Panc1 (cell line): Measurements from ENCODE around the gene ADGRG3. TPM values are rescaled to one million over a fixed set of nuclear protein-coding genes. Genes with fewer than 3 reads are reported as not detected.

ENCODE experiments used
- ATAC-seq: fragments of 200-7000 bp; cut with Tn5 transposase; 2 replicates; pipeline ENCODE4 v1.9.1; 2020; ENCODE audit warnings: mild to moderate bottlenecking, moderate library complexity
- BruUV-seq: library from RNA; stranded (reverse); fragments of 400-500 nt; replicated peaks from 2 replicates; lab custom pipeline; 2021; lab: Mats Ljungman, UMichigan
- CTCF ChIA-PET: fragments of 300-600 bp; sonication (Branson Sonifier 250); formaldehyde crosslinking; loops from one replicate; lab custom pipeline; 2022; ENCODE audit warnings: antibody characterized with exemption; lab: Charles Lee
- POLR2A ChIA-PET: fragments of 300-600 bp; sonication (Branson Sonifier 250); formaldehyde crosslinking; loops from one replicate; lab custom pipeline; 2022; ENCODE audit warnings: antibody characterized with exemption; lab: Charles Lee
- DNase-seq: peaks from one replicate; pipeline ENCODE4 v3.0.0-alpha.2; 2010; ENCODE audit warnings: low read depth, low spot score
- H3K27ac ChIP-seq: 2 replicates; pipeline ENCODE4 v1.5.1; 2011; ENCODE audit warnings: mild to moderate bottlenecking, low read length, inconsistent platforms
- H3K27me3 ChIP-seq: fragments of 200-500 bp; sonication (Bioruptor generic); 2 replicates; pipeline ENCODE4 v1.6.0; 2014; ENCODE audit warnings: low read length, inconsistent platforms; ENCODE audit not compliant: control insufficient read depth, insufficient read depth
- H3K36me3 ChIP-seq: fragments of 200-500 bp; sonication (Bioruptor generic); 2 replicates; pipeline ENCODE4 v1.5.1; 2014; ENCODE audit warnings: inconsistent platforms, mild to moderate bottlenecking, low read length, moderate library complexity; ENCODE audit not compliant: control insufficient read depth, insufficient read depth
- H3K4me1 ChIP-seq: 2 replicates; pipeline ENCODE4 v1.5.1; 2011; ENCODE audit warnings: inconsistent platforms, mild to moderate bottlenecking, low read length, moderate library complexity; ENCODE audit not compliant: control insufficient read depth, insufficient read depth
- H3K4me3 ChIP-seq, 2 experiments: 2 replicates each; pipeline ENCODE4 v1.5.1; 2011 to 2012; ENCODE audit warnings: low read depth in 2 of 2, low read length in 2 of 2, mild to moderate bottlenecking in 2 of 2, inconsistent platforms in 1 of 2, moderate library complexity in 1 of 2
- H3K9me3 ChIP-seq: fragments of 200-500 bp; sonication (Bioruptor generic); 2 replicates; pipeline ENCODE4 v1.5.1; 2014; ENCODE audit warnings: low read depth, mild to moderate bottlenecking, inconsistent platforms, low read length, moderate library complexity; ENCODE audit not compliant: control insufficient read depth, insufficient read depth
- POLR2AphosphoS5 ChIP-seq: IDR thresholded peaks from 2 replicates; pipeline ENCODE4 v1.6.1; 2012; ENCODE audit warnings: mild to moderate bottlenecking, low read depth, low read length, moderate library complexity
- SIN3A ChIP-seq: IDR thresholded peaks from 2 replicates; pipeline ENCODE4 v1.6.1; 2012; ENCODE audit warnings: low read depth, mild to moderate bottlenecking, low read length, moderate library complexity, borderline replicate concordance; ENCODE audit not compliant: insufficient read depth
- TCF7L2 ChIP-seq: IDR thresholded peaks from 2 replicates; pipeline ENCODE4 v1.6.1; 2011; ENCODE audit warnings: mild to moderate bottlenecking, low read depth, low read length, inconsistent platforms
- in situ Hi-C: cut with HindIII; loops from 2 replicates; pipeline ENCODE4 v1.10.0; 2016; ENCODE audit warnings: low sequenced_read_pairs, low pct_unique_long_range_greater_than_20kb
- intact Hi-C: fragments of 100-400 bp; cut with micrococcal nuclease; formaldehyde crosslinking; loops from one replicate; pipeline ENCODE4 v1.10.0; 2022; ENCODE audit not compliant: unreplicated experiment
- total RNA-seq: library from RNA; stranded (reverse); gene quantifications from one replicate; pipeline ENCODE4 v1.2.1, GENCODE V29; 2021; ENCODE audit not compliant: unreplicated experiment
- TF ChIP-seq, protein P1 (sequence below), 2 experiments: IDR thresholded peaks; 2 replicates each; pipeline ENCODE4 v1.6.1; 2011 to 2012; ENCODE audit warnings: low read depth in 2 of 2, control low read depth in 1 of 2, low read length in 1 of 2, mild to moderate bottlenecking in 1 of 2, moderate library complexity in 1 of 2; ENCODE audit not compliant: insufficient read depth in 1 of 2

The ADGRG3 gene
- total RNA-seq, 1 experiment from 2014 or later, result not detected

DNA sequence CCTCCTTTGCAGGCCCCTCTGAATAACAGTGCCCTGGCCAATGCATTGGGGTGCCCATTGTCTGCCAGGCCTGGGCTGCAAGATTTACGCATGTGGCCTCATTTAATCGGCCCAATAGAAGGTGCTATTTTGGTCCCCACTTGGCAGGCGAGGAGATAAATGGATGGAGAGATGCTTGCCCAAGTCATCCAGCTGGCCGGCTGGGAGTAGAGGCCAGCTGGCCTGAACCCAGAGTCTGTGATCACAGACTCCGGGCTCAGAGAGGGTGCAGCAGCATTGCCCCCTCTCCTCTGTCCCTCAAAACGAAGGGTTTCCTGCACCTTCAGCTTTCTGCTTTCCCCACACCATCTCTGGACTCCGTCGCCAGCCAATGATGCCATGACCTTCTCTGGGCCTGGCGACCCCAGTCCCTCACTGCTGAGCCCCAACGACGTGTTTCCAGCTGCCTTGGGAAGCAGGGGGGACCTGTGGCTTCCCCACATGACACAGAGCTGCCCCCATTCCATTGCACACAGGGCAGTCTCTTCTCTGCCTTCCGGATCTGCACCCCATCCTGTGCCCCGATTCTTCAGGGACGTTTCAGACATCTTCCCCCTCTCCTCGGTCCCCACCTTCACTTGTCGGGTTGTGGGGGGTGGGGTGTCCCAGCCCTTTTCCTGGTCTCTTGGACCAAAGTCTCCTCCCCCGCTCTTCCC, 43.2 kb upstream of the ADGRG3 start:
- CTCF ChIA-PET, result no interaction called here

DNA sequence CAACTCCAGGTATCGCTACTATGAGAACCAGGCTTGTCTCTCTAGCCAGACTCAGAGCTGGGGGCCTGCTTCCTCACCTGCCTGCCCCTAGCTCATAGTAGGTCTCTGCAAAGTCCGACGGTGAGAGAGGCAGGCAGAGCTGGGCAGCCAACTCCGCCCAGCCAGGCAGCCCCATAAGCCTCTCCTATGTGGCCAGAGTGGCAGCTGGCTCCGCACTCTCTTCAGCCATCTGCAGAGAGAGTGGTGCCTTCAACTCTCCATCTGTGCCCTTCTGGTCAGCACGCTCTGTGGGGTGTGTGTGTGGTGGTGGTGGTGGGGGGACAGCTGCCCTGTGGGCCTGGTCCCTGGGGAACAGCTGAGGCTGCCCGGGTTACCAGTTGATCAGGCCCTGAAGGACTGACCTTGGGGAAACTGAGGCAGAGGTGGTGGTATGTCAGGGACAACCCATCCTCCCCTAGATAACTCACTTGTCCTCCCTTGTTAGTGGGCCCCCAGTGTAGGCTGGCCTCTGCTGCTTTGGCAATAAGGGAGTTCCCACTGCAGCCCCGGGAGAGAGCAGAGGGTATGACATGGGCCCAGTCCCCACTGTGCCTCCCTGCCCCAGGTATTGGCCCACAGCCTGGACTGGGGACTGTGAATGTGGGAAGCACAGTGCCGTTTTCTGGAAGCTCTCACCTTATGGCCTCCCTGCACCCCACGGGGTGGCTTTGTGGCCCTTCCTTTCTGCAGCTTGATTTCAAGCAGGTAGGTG, 41.5 kb upstream of the ADGRG3 start:
- BruUV-seq, result no TSS peak
- ChIA-PET CTCF (interaction anchor here (0.6 kb wide), 1 partner anchor 17 kb away, joined by 4 read pairs; no protein-coding TSS in a partner anchor), POLR2A (no interaction called here)
- Histone ChIP-seq H3K9me3 (no peaks in the 10 kb centered on the region), H3K27ac (no peak overlapping the region), H3K4me3 (no peak overlapping the region), H3K36me3 (no peaks in the 10 kb centered on the region), H3K27me3 (no peaks in the 10 kb centered on the region), H3K4me1 (peaks cover 32% of the 10 kb centered on the region)
- intact Hi-C loops (no loop called here), in situ Hi-C loops (no loop called here)
- ATAC-seq (no peak), DNase-seq (no peak)
- TF ChIP-seq SIN3A (no peak), TCF7L2 (no peak), POLR2AphosphoS5 (no peak)
- TF ChIP-seq, protein P1, sequence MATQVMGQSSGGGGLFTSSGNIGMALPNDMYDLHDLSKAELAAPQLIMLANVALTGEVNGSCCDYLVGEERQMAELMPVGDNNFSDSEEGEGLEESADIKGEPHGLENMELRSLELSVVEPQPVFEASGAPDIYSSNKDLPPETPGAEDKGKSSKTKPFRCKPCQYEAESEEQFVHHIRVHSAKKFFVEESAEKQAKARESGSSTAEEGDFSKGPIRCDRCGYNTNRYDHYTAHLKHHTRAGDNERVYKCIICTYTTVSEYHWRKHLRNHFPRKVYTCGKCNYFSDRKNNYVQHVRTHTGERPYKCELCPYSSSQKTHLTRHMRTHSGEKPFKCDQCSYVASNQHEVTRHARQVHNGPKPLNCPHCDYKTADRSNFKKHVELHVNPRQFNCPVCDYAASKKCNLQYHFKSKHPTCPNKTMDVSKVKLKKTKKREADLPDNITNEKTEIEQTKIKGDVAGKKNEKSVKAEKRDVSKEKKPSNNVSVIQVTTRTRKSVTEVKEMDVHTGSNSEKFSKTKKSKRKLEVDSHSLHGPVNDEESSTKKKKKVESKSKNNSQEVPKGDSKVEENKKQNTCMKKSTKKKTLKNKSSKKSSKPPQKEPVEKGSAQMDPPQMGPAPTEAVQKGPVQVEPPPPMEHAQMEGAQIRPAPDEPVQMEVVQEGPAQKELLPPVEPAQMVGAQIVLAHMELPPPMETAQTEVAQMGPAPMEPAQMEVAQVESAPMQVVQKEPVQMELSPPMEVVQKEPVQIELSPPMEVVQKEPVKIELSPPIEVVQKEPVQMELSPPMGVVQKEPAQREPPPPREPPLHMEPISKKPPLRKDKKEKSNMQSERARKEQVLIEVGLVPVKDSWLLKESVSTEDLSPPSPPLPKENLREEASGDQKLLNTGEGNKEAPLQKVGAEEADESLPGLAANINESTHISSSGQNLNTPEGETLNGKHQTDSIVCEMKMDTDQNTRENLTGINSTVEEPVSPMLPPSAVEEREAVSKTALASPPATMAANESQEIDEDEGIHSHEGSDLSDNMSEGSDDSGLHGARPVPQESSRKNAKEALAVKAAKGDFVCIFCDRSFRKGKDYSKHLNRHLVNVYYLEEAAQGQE (IDR thresholded peaks at IDR 0.05; ENCODE audit: insufficient read depth in 1 of 2, low read depth in 2 of 2, low read length in 1 of 2), result no peak

More for the DNA sequence above, 43.2 kb upstream of the ADGRG3 start:
- no TSS peak for BruUV-seq
- Histone ChIP-seq H3K4me3 (no peak overlapping the region), H3K27ac (no peak overlapping the region), H3K36me3 (no peaks in the 10 kb centered on the region), H3K4me1 (peaks cover 26% of the 10 kb centered on the region), H3K9me3 (no peaks in the 10 kb centered on the region), H3K27me3 (no peaks in the 10 kb centered on the region)
- intact Hi-C loops (no loop called here), in situ Hi-C loops (no loop called here)
- POLR2A ChIA-PET, result no interaction called here
- TF ChIP-seq, protein P1 (IDR thresholded peaks at IDR 0.05; ENCODE audit: insufficient read depth in 1 of 2, low read depth in 2 of 2, low read length in 1 of 2), result no peak
- TF ChIP-seq TCF7L2 (no peak), POLR2AphosphoS5 (no peak)
- DNase-seq, result no peak
- no peak for ATAC-seq
